Suprapubic skin (tissue), 3 donors: ENCODE measurements around the gene SRGAP2B.
"Not testable (repeated sequence)": the region's sequence is repeated elsewhere in the genome, so short reads cannot be mapped to it uniquely, and the experiment has no call there.

Source experiments
- CTCF ChIP-seq, 2 donors: fragments of 200-600 bp in 1 of 2; fragments of 450-650 bp in 1 of 2; sonication (generic) in 1 of 2; IDR thresholded peaks; one replicate each; pipeline ENCODE4 v1.5.1; 2016 to 2019; ENCODE audit warnings: antibody characterized with exemption in 2 of 2, mild to moderate bottlenecking in 1 of 2, moderate library complexity in 1 of 2
- EP300 ChIP-seq: sonication (generic); formaldehyde crosslinking; IDR thresholded peaks from one replicate; pipeline ENCODE4 v1.6.1; 2017; ENCODE audit warnings: antibody characterized with exemption
- POLR2A ChIP-seq, 2 donors: fragments of 450-650 bp; IDR thresholded peaks; one replicate each; pipeline ENCODE4 v1.6.1; 2017; ENCODE audit warnings: antibody characterized with exemption in 2 of 2, mild to moderate bottlenecking in 2 of 2, moderate library complexity in 2 of 2

DNA sequence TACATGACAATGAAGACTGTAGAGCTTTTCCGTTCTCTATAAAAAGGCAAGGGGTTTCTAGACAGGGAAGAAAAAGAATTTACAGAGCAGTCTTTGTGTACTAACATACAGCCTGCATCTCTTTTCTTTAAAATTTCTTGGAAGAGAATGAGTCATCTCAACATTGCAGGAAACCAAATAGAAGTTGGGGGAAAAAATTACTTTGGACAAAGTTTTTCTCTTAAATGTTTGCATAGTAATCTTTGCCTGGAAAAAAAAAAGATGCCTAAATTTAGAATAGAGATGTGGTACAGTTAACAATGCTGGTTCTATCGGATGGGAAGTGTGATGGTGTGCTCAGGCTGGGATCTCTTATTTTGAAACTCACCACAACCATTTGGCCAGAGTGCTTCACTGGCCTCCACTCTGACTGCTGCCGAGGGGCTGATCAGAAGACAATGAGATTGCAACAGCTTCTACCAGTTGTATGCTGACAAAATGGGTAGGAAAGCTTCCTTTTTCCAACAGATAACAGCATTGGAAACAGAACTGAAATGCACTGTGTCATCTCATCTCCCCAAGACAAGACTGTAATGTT is 177.0 kb downstream of the SRGAP2B start:
- TF ChIP-seq POLR2A (IDR thresholded peaks at IDR 0.05); CTCF (IDR thresholded peaks at IDR 0.05); EP300: not testable (repeated sequence)
